B cell (primary cell): Measurements from ENCODE around the gene ATP2A1. TPM values are rescaled to one million over a fixed set of nuclear protein-coding genes. Genes with fewer than 3 reads are reported as not detected.
A peak's percentile ranks its signal among the peaks of the same experiment; 100 is the strongest.

Source experiments
- ATAC-seq: fragments of 200-7000 bp; cut with Tn5 transposase; one replicate; pipeline ENCODE4 v1.10.0; 2021; ENCODE audit warnings: low read depth, mild to moderate bottlenecking, moderate number of reproducible peaks, moderate library complexity
- CTCF ChIA-PET: fragments of 350-600 bp; sonication (Branson Sonifier 250); formaldehyde crosslinking; loops from one replicate; lab custom pipeline; 2021; ENCODE audit warnings: antibody characterized with exemption, inconsistent platforms; lab: Charles Lee
- POLR2A ChIA-PET: fragments of 350-600 bp; sonication (Branson Sonifier 250); formaldehyde crosslinking; loops from one replicate; lab custom pipeline; 2021; ENCODE audit warnings: antibody characterized with exemption; lab: Charles Lee
- DNase-seq: peaks from one replicate; pipeline ENCODE4 v3.0.0; 2013
- H2AFZ ChIP-seq: 2 replicates; pipeline ENCODE4 v1.6.1; 2012; ENCODE audit warnings: mild to moderate bottlenecking, low read depth, low read length; ENCODE audit not compliant: insufficient read depth, poor library complexity, severe bottlenecking
- H3K27ac ChIP-seq, 2 donors: 1 replicate in 1 of 2; 2 replicates in 1 of 2; pipeline ENCODE4 v1.5.1; 2012 to 2013; ENCODE audit warnings: low read length in 2 of 2, mild to moderate bottlenecking in 2 of 2, moderate library complexity in 1 of 2
- H3K27me3 ChIP-seq, 4 experiments: fragments of 200-600 bp in 1 of 4; sonication (generic) in 1 of 4; replicated peaks in 1 of 4; 1 replicate in 2 of 4; 2 replicates in 2 of 4; pipeline versions ENCODE4 v1.6.1 to v1.7.0; 2013 to 2016; ENCODE audit warnings: low read length in 3 of 4, mild to moderate bottlenecking in 2 of 4, mixed read lengths in 1 of 4, moderate library complexity in 1 of 4; ENCODE audit not compliant: insufficient read depth in 4 of 4, control insufficient read depth in 3 of 4; ENCODE audit errors: control extremely low read depth in 1 of 4
- H3K36me3 ChIP-seq, 2 experiments: replicated peaks in 1 of 2; 1 replicate in 1 of 2; 2 replicates in 1 of 2; pipeline versions ENCODE4 v1.6.1 to v1.7.1; 2013; ENCODE audit warnings: low read length in 1 of 2; ENCODE audit not compliant: insufficient read depth in 2 of 2, control insufficient read depth in 1 of 2; ENCODE audit errors: control extremely low read depth in 1 of 2, extremely low read depth in 1 of 2
- H3K4me1 ChIP-seq, 2 donors: fragments of 200-600 bp in 1 of 2; sonication (generic) in 1 of 2; 1 replicate in 1 of 2; 2 replicates in 1 of 2; pipeline versions ENCODE4 v1.5.1 to v1.6.1; 2013 to 2017; ENCODE audit warnings: low read length in 2 of 2; ENCODE audit not compliant: control insufficient read depth in 2 of 2, insufficient read depth in 2 of 2
- H3K4me2 ChIP-seq: replicated peaks from 2 replicates; pipeline ENCODE3; 2012; ENCODE audit warnings: mild to moderate bottlenecking, low read depth, low read length; ENCODE audit not compliant: poor library complexity, severe bottlenecking
- H3K4me3 ChIP-seq, 5 experiments: fragments of 200-600 bp in 1 of 5; sonication (generic) in 1 of 5; 1 replicate in 3 of 5; 2 replicates in 2 of 5; pipeline versions ENCODE4 v1.5.1 to v1.7.0; 2011 to 2016; ENCODE audit warnings: low read length in 4 of 5, mild to moderate bottlenecking in 4 of 5, low read depth in 2 of 5, control low read depth in 1 of 5, moderate library complexity in 1 of 5; ENCODE audit not compliant: insufficient read depth in 1 of 5; ENCODE audit errors: control extremely low read depth in 1 of 5, extremely low read depth in 1 of 5
- H3K79me2 ChIP-seq: fragments of 200-600 bp; sonication (generic); one replicate; pipeline ENCODE4 v1.6.0; 2016; ENCODE audit warnings: low read length; ENCODE audit not compliant: control insufficient read depth, insufficient read depth
- H3K9ac ChIP-seq: fragments of 200-600 bp; sonication (generic); 2 replicates; pipeline ENCODE4 v1.6.1; 2017; ENCODE audit warnings: mild to moderate bottlenecking, low read length, moderate library complexity
- H3K9me3 ChIP-seq, 3 donors: one replicate each; pipeline versions ENCODE4 v1.6.1 to v1.7.1; 2013; ENCODE audit warnings: low read length in 2 of 3; ENCODE audit not compliant: control insufficient read depth in 2 of 3, insufficient read depth in 1 of 3; ENCODE audit errors: control extremely low read depth in 1 of 3
- H4K20me1 ChIP-seq: 2 replicates; pipeline ENCODE4 v1.6.0; 2012; ENCODE audit warnings: mild to moderate bottlenecking, low read length; ENCODE audit not compliant: insufficient read depth, control insufficient read depth, poor library complexity, severe bottlenecking
- H3K27ac Mint-ChIP-seq: one replicate; pipeline ENCODE4 v1.8.0; 2021; ENCODE audit warnings: mixed read lengths
- H3K27me3 Mint-ChIP-seq: one replicate; pipeline ENCODE4 v1.8.0; 2021; ENCODE audit warnings: mixed read lengths
- H3K4me1 Mint-ChIP-seq: one replicate; pipeline ENCODE4 v1.8.0; 2021; ENCODE audit warnings: mixed read lengths
- H3K4me3 Mint-ChIP-seq: one replicate; pipeline ENCODE4 v1.8.0; 2021; ENCODE audit warnings: mixed read lengths
- H3K9me3 Mint-ChIP-seq: one replicate; pipeline ENCODE4 v1.8.0; 2022; ENCODE audit warnings: mixed read lengths; ENCODE audit not compliant: insufficient read depth
- CTCF ChIP-seq: fragments of 200-600 bp; IDR thresholded peaks from one replicate; pipeline ENCODE4 v1.8.0; 2022; ENCODE audit warnings: antibody characterized with exemption, mild to moderate bottlenecking
- EZH2 ChIP-seq: IDR thresholded peaks from 2 replicates; pipeline ENCODE4 v1.6.1; 2012; ENCODE audit warnings: borderline replicate concordance, low read depth, mild to moderate bottlenecking, moderate library complexity, low read length; ENCODE audit not compliant: insufficient read depth, poor library complexity, severe bottlenecking
- WGBS: methylation state at CpG from one replicate; pipeline ENCODE4 v1.1.5; 2013; ENCODE audit warnings: missing lambda C conversion rate; ENCODE audit not compliant: insufficient coverage; 5-methylcytosine and 5-hydroxymethylcytosine counted together
- intact Hi-C: fragments of 100-400 bp; cut with micrococcal nuclease; formaldehyde crosslinking; loops from one replicate; pipeline ENCODE4 v1.10.0; 2022
- polyA plus RNA-seq: library from polyadenylated mRNA; depleted of rRNA; stranded (reverse); fragments of >200 nt; gene quantifications from 2 replicates; pipeline ENCODE4 v1.2.3, GENCODE V29; 2012
- total RNA-seq, 2 donors: library from RNA; stranded (reverse); fragments of 120-200 nt in 1 of 2; gene quantifications; 1 replicate in 1 of 2; 2 replicates in 1 of 2; pipeline versions ENCODE4 v1.2.3 to v1.2.4, GENCODE V29; 2013 to 2022

ATP2A1 gene
- total and polyA plus RNA-seq, 2 donors (not counting 1 experiment from before 2014, with no cell fraction given), result 0.31 to 0.84 TPM

GRCh38 chr16:28895609-28896008, 17.3 kb downstream of the ATP2A1 start:
- Mint-ChIP-seq H3K4me3 (no peak overlapping the region), H3K9me3 (no peaks in the 10 kb centered on the region), H3K27ac (no peak overlapping the region), H3K4me1 (peaks cover 3% of the 10 kb centered on the region), H3K27me3 (no peaks in the 10 kb centered on the region)
- H3K9me3 ChIP-seq, result no peaks in the 10 kb centered on the region
- DNase-seq, result no peak
- H3K4me2 ChIP-seq, result no peak overlapping the region
- H3K4me3 ChIP-seq, result no peak overlapping the region
- no peak overlapping the region for H2AFZ ChIP-seq
- no peaks in the 10 kb centered on the region for H3K4me1 ChIP-seq
- no peak for TF ChIP-seq EZH2
- no peak for TF ChIP-seq CTCF
- H3K79me2 ChIP-seq, result no peaks in the 10 kb centered on the region
- no peaks in the 10 kb centered on the region for H4K20me1 ChIP-seq
- no peak overlapping the region for H3K27ac ChIP-seq
- H3K27me3 ChIP-seq, result no peaks in the 10 kb centered on the region
- intact Hi-C loops, result no loop called here
- CTCF ChIA-PET, result no interaction called here
- WGBS, result no CpG with 5 or more reads among the region's 4 CpGs
- H3K9ac ChIP-seq, result no peak overlapping the region
- POLR2A ChIA-PET, result no interaction called here
- no peak for ATAC-seq
- H3K36me3 ChIP-seq, result peaks cover 2 to 6% of the 10 kb centered on the region in 2 experiments

- Histone ChIP-seq H3K9me3 (no peaks in the 10 kb centered on the region), H4K20me1 (no peaks in the 10 kb centered on the region), H3K4me2 (no peak overlapping the region), H3K9ac (no peak overlapping the region), H3K79me2 (no peaks in the 10 kb centered on the region), H3K27me3 (no peaks in the 10 kb centered on the region), H3K27ac (no peak overlapping the region), H3K4me1 (peaks cover 4 to 7% of the 10 kb centered on the region in 2 donors), H3K4me3 (no peak overlapping the region), H2AFZ (no peak overlapping the region), H3K36me3 (peaks cover 2 to 6% of the 10 kb centered on the region in 2 experiments)
- POLR2A ChIA-PET, result no interaction called here
- H3K27ac Mint-ChIP-seq, result peak overlapping the region; percentile 32
- no peak overlapping the region for H3K4me3 Mint-ChIP-seq
- intact Hi-C loops, result no loop called here
- no peaks in the 10 kb centered on the region for H3K27me3 Mint-ChIP-seq
- 100% methylated on average over 2 of the region's 4 CpGs for WGBS
- ATAC-seq (no peak), DNase-seq (no peak)
- CTCF ChIA-PET, result interaction anchor here (2.8 kb wide), 1 partner anchor 47 kb away, joined by 8 read pairs; no protein-coding TSS in a partner anchor
- no peaks in the 10 kb centered on the region for H3K9me3 Mint-ChIP-seq
- TF ChIP-seq EZH2 (no peak), CTCF (no peak)
- peaks cover 7% of the 10 kb centered on the region for H3K4me1 Mint-ChIP-seq
Observed at GRCh38 chr16:28897826-28898225, 19.5 kb downstream of the ATP2A1 start.
